ENCODE measurements around the gene MAP3K14. TPM values are rescaled to one million over a fixed set of nuclear protein-coding genes. Genes with fewer than 3 reads are reported as not detected.

Gene MAP3K14
- total RNA-seq, 1 donor from 2014 or later: 0.34 TPM

DNA sequence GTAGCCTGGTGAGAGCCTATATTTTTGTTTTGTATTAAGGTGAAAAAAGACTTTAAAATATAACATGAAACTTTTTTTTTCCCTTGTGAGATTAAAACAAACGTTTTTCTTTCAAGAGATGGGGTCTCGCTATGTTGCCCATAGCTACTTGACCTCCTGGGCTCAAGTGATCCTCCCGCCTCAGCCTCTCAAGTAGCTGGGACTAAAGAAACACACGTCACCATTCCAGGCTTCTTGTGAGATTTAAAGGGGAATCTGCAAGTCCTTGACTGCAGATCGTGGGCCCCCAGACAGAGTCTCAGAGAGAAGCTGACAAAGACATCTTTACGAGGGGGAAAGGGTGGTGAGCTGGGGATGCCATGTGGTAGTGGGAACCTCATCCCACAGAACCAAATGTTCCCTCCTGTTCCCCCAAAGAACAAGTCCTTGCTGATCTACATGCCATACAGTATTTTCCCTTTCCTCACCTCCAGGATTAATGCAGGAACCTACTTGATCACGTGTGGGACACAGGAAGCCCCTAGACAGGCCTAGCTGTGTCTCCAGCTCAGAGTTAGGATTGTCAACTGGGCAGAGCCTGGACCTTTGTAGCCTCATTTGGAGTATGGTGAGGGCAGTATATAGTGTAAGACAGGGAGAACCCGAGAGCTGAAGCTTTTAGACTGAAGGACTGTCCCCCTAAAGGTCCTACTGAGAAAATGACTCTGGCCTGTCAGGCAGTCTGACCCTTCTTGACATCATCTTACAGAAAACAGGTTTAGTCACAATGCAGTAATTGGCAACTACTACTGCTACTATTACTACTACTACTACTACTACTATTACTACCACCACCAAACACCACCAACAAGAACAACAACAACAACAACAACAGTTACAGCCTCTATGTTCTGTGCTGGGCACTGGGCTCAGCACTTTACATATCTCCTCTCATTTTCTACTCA is 4.1 kb downstream of the MAP3K14 start:
- no peak overlapping the region for H3K4me3 ChIP-seq
- Mint-ChIP-seq H3K4me1 (peaks cover 42% of the 10 kb centered on the region), H3K9me3 (no peaks in the 10 kb centered on the region), H3K36me3 (peaks cover 16% of the 10 kb centered on the region), H3K27ac (no peak overlapping the region), H3K4me3 (no peak overlapping the region), H3K27me3 (ENCODE audit: insufficient read depth, low read depth) (peaks cover 3% of the 10 kb centered on the region)
- no peak overlapping the region for H3K27ac ChIP-seq
- H3K36me3 ChIP-seq: no peaks in the 10 kb centered on the region
- no peak overlapping the region for H3K4me2 ChIP-seq
- TF ChIP-seq EZH2phosphoT487 (IDR thresholded peaks at IDR 0.05): no peak
- no peak for TF ChIP-seq CTCF (IDR thresholded peaks at IDR 0.05)
- no peak for TF ChIP-seq EZH2 (IDR thresholded peaks at IDR 0.05)
- no peaks in the 10 kb centered on the region for H3K27me3 ChIP-seq
- DNase-seq (ENCODE audit: low spot score): no peak
- peaks cover 52% of the 10 kb centered on the region for H3K79me2 ChIP-seq (ENCODE audit: low read depth)
- H3K4me1 ChIP-seq: peaks cover 17% of the 10 kb centered on the region
- H3K9ac ChIP-seq: no peak overlapping the region
- H2AFZ ChIP-seq (replicated peaks): no peak overlapping the region
- no peaks in the 10 kb centered on the region for H3K9me3 ChIP-seq (ENCODE audit: low read depth)
- H3F3A ChIP-seq (ENCODE audit: low read depth): peaks cover 18% of the 10 kb centered on the region
- peaks cover 77% of the 10 kb centered on the region for H4K20me1 ChIP-seq (ENCODE audit: low read depth)

DNA sequence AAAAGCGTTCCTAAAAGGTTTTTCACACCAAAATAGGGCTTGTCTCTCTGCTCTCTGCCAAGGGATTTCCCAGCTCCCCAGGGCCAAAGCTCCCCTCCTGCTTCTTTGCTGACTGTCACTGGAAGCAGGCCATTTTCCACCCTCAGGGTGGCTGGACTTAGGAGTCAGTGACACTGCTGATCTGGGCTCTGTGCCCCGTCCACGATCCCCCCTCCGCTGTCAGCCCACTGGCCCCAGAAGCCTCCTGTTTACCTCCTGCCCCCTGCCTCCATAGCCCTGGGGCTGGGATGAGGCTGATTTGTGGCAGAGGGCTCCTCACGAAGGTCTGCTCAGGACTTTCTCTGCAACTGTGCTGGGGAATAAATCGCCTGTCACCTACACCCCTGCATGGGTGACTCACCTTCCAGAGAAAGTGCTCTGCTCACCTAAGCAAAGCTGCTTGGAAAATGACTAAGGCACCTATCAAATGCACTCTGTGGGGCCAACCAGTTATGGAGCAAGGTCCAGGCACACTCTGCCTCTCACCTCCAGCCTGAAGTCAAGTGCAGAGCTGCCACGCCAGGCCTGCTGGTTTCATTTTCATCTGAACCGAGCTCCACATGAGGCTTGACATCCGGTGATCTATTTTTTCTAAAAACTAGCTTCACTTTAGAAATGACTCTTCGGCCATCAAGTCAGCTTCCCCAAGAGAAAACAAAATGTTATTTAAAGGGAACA is 4.9 kb downstream of the MAP3K14 start:
- no peak for DNase-seq (ENCODE audit: low spot score)
- Histone ChIP-seq H3K9me3 (ENCODE audit: low read depth) (no peaks in the 10 kb centered on the region), H3K4me1 (peaks cover 16% of the 10 kb centered on the region), H3K9ac (no peak overlapping the region), H3K36me3 (no peaks in the 10 kb centered on the region), H3K27ac (no peak overlapping the region), H3K4me3 (no peak overlapping the region), H2AFZ (replicated peaks) (no peak overlapping the region), H3K4me2 (no peak overlapping the region), H3F3A (ENCODE audit: low read depth) (peaks cover 13% of the 10 kb centered on the region), H3K79me2 (ENCODE audit: low read depth) (peaks cover 58% of the 10 kb centered on the region), H4K20me1 (ENCODE audit: low read depth) (peaks cover 78% of the 10 kb centered on the region), H3K27me3 (no peaks in the 10 kb centered on the region)
- Mint-ChIP-seq H3K9me3 (no peaks in the 10 kb centered on the region), H3K4me1 (peaks cover 36% of the 10 kb centered on the region), H3K27ac (no peak overlapping the region), H3K27me3 (ENCODE audit: insufficient read depth, low read depth) (no peaks in the 10 kb centered on the region), H3K4me3 (no peak overlapping the region), H3K36me3 (peaks cover 20% of the 10 kb centered on the region)
- TF ChIP-seq EZH2 (IDR thresholded peaks at IDR 0.05) (no peak), EZH2phosphoT487 (IDR thresholded peaks at IDR 0.05) (no peak)

DNA sequence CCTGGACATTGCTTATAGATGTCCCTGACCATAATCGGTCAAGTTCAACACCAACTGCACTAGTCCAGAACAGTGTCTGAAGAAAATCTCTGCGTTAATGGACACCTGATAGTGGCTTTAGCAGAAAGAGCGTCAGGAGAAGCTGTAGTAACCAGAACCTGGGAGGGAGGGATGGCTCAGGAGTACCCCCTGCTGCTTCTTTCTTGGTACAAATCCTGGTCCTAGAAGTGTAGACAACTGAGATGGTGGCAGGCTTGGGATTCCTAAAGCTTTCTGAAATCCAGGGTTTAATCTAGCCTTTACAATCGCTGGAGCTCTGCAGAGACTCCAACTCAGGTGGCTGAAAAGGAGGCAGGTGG is 5.4 kb downstream of the MAP3K14 start:
- Histone ChIP-seq H3K36me3 (no peaks in the 10 kb centered on the region), H3K4me3 (no peak overlapping the region), H3K4me1 (peaks cover 16% of the 10 kb centered on the region), H3K4me2 (no peak overlapping the region), H3K9me3 (ENCODE audit: low read depth) (no peaks in the 10 kb centered on the region), H4K20me1 (ENCODE audit: low read depth) (peaks cover 77% of the 10 kb centered on the region), H3K27ac (no peak overlapping the region), H2AFZ (replicated peaks) (no peak overlapping the region), H3K9ac (no peak overlapping the region), H3K79me2 (ENCODE audit: low read depth) (peaks cover 63% of the 10 kb centered on the region), H3K27me3 (no peaks in the 10 kb centered on the region), H3F3A (ENCODE audit: low read depth) (peaks cover 9% of the 10 kb centered on the region)
- H3K4me1 Mint-ChIP-seq: peaks cover 36% of the 10 kb centered on the region
- DNase-seq (ENCODE audit: low spot score): peak; percentile 21
- no peak overlapping the region for H3K4me3 Mint-ChIP-seq
- TF ChIP-seq CTCF (IDR thresholded peaks at IDR 0.05) (no peak), EZH2 (IDR thresholded peaks at IDR 0.05) (no peak), EZH2phosphoT487 (IDR thresholded peaks at IDR 0.05) (no peak)
- H3K9me3 Mint-ChIP-seq: no peaks in the 10 kb centered on the region
- peaks cover 20% of the 10 kb centered on the region for H3K36me3 Mint-ChIP-seq
- peak overlapping the region; percentile 50 for H3K27ac Mint-ChIP-seq
- no peaks in the 10 kb centered on the region for H3K27me3 Mint-ChIP-seq (ENCODE audit: insufficient read depth, low read depth)

Measured in neural progenitor cell (in vitro differentiated cells).